SIG-M5 treated with dmso at 0.1 percent for 504 hours (cell line): ENCODE results near the gene EBF3.

ENCODE experiments used
- DNase-seq: peaks from one replicate; lab custom pipeline; 2025; ENCODE audit not compliant: unreplicated experiment; lab: John Stamatoyannopoulos, UW

Gene EBF3

DNA sequence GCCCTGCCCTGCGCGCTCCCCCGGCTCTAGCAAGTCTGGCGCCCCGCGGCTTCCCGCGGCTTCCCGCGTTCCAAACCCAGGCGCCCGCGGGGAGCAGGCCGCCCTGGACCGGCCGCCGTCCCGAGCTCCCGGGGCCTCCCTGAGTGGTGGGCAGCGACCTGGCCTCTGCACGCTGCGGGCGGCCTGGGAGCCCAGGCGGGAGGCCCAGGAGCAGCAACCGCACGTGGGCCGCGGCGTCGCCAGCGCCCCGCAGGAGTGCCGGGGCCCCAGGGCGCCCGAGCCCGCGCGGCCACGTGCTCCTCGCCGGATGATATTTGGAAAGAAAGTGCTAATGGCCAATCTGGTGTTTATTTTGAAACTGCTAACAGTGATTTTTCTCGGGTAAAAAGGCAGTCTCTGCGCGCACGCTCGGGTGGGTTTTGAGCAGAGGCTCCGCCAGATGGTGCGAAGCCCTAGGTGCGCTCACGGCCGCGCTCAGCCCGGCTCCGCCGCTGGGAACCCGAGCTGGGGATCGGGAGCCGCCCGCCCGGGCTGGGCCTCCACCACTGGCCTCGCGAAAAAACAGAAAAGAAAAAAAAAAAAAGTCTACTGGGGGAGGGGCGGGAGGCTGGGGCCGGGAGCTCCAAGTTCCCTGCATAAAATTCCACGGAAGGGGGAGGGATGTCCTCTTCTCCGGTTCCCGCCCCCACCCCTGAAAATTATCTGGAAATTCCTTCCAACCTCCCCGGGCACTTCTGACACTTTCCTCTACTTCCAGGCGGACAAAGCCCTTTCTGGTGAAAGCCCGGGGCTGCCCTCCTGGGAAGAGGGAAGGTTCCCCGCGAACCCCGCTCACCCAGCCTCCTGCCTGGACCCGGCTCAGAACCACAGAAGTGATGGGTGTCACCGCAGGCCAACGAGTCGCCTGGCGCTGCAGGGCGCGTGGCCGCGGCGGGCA lies 4.3 kb downstream of the EBF3 start:
- no peak for DNase-seq

- DNase-seq: no peak
Measured at GRCh38 chr10:129958629-129959543, 5.2 kb downstream of the EBF3 start.

DNA sequence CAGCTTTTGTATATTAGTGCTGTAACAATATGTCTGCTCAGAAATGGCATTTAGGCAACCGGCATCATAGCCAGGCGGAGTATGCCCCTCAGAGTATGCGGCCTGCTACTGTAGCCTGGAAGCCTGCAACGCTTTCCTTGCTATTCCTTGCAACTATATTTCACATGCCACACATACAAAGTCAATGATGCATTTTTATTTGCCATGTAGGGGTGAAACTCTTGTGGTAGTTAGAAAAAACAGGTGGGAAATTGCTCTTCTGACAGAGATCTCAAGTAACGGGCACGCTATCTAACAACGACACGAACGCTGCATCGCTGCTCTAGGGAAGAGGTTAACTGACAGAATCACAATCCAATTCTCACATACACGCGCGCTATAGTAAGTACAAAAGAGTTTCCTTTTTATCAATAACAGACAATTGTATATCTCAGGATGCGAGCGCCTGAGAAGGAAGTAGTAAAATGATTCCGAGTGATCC lies 5.9 kb downstream of the EBF3 start:
- no peak for DNase-seq

DNA sequence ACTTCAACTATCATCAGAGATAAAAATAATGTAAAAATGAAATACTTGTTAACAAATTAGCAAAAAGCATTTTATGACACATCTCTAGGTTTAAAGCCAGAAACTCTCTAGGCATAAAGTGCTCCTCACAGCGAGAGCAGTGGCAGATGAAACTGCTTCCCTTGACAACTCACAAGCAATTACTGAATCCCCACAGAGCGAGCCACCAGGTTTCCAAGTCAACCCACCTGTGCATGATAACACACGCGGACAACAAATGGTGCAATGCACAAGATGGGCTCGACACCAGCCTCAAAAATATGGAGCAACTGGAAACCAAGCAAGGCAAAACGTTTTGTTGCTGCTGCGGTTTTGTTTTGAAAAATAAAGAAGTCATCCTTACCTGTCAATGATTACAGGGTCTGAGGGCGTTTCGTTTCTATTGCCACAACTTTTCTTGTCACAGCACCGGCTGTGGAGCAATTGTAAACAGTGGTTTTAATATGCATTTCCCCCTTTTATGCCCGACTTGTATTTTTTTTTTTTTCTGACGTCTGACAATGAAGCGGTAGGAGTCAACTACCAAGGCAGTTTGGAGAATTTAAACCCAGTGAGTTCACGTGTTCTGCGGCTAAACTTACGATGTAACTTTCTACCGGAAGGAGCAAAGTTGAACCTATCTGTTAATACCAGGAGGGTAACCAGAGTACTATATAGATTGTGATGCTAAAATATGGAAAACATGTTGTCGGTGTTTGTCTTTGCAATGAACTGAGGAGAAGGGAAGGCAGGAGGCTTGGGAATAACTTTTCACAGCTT lies 7.0 kb downstream of the EBF3 start:
- no peak for DNase-seq

DNA sequence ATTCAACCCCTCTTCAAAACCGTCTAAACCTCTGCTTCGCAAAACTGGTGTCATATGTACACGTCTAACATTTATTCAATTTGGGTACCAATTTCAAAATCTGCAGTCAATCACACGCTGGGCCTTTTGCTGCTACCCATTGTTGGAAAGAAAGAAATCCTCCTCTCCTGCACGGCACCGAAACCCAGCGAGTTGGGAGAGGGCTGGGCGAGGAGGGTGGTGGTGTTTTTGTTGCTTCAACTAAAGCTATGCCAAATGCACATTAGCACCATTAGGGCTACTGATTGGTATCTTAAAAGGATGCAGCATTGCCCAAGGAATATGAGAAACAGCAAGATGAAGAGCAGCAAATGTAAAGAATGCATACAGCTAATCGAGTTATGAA lies 7.8 kb downstream of the EBF3 start:
- no peak for DNase-seq

DNA sequence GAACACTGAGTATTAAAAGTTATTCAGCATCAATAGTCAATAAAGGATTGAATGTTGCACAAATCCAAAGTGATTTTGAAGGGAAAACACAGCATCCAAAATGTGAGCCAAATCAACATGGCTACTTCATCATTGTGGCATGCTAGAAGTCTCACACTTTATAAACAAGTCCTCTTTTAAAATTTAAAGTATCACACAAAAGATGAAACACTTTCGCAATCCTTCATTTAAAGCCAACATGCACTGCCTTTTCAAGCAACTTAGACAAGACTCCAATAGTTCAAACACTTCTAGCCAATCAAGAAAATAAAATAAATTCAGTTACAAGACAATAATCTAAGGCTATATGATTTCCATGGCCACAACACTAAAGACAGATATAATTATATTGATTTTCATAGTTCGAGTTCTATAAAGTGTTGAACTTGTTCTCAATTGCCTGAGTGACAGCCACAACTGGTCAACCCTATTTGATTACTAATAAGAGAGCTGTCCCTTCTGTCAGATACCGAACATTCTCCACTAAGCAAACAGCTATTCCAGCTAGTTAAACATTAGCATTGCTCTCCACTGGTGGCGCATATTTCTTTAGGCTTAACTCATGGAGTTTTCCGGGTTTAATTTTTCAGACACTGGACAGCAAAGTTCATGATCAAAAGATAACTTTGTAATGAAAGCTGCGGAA lies 8.3 kb downstream of the EBF3 start:
- DNase-seq: no peak

GRCh38 chr10:129954492-129955315 lies 9.4 kb downstream of the EBF3 start:
- no peak for DNase-seq

- DNase-seq: no peak
Measured at GRCh38 chr10:129953119-129954051, 10.7 kb downstream of the EBF3 start.

DNA sequence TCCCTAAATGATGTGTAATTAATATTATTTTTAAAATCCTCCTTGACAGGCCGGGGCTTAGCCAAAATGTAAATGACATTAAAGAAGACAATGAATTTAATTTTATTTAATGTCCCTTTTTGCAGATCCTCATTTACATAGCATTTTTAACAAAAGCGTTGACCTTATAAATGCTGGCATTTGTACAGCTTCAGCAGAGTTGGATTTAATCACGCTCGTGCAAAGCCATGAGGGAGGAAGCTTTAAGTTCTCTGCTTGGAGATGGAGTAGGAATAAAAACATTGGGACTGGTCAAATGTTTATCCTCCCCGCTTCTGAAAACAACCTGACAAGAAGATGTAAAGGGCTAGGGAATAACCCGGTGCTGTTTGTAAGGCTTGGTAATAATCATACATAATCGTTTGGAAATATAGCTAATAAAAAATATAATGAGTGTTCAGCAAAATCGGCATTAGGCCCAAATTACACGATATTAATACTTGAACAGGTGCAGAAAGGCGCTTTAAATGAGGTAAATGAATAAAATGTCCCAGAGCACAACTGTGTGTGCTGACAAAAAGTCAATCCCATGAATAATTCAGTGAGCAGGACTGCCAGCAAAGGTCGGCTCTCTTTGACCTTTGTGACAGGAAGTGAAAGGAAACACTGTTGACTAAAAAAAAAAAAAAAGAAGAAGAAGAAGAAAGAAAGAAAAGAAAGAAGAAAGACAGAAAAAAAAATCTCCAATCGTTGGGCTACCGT lies 11.5 kb downstream of the EBF3 start:
- DNase-seq: no peak

GRCh38 chr10:129951970-129952265 lies 12.2 kb downstream of the EBF3 start:
- no peak for DNase-seq

- no peak for DNase-seq
Measured at GRCh38 chr10:129951101-129951969, 12.7 kb downstream of the EBF3 start.

DNA sequence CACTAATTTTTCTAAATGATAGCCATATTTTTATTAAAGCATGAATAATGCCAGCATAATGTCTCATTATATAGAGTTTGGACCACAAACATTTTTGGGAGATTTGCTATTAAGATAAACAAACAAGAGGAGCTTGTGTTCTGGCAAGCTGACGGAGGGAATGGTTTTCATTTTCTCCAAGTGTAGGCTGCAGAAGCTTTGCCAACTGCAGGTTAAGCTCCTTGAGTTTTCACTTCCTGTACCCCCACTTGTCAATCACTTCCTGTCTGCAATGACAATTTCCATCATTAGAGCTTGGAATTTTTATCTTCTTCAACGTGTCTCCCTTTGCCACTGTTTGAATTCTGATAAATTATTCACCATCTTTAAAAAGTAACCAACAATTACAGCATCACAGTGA lies 13.4 kb downstream of the EBF3 start:
- DNase-seq: no peak

- no peak for DNase-seq
Measured at GRCh38 chr10:129949891-129950291, 14.2 kb downstream of the EBF3 start.

- no peak for DNase-seq
Measured at GRCh38 chr10:129949411-129949810, 14.7 kb downstream of the EBF3 start.

GRCh38 chr10:129946859-129947258 lies 17.2 kb downstream of the EBF3 start:
- DNase-seq: no peak

DNA sequence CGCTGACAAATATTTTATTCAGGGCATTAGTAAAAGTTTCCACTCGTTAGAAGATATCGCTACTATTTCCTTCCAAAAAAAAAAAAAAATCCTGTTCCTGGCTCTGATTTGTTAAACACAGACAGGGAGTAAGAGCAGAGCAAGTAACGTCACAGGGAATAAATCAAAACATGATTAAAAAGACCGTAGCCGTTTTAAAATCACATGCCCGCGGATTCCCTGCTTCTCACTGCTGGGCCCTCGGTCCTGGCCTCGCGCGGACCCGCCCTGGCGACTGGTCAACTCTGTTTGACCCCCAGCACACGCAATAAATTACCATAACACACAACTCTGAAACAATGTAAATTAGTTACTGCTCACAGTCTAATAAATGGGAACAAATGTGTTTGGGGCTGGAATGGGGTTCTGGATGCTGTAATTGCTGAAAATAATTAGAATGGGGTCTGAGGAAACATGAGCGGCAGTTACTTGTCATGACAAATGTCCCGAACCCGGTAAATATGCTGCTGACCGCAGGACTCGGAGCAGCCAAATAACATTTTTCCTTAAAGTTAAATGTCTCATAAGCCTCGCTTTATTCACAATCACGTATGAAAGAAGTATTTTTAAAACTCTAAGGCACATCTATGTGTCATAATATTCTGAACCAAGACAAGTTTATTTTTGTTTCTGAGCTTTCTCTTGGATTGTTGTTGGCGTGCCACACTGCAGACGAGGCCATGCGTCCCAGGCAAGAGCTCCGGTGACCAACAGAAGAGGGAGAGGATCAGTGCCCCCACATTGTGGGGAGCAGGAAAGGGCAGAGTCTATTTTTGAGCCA lies 17.9 kb downstream of the EBF3 start:
- no peak for DNase-seq
